Esophagus mucosa (tissue), 1 donor: Measurements from ENCODE around the gene HCRTR1. TPM values are rescaled to one million over a fixed set of nuclear protein-coding genes. Genes with fewer than 3 reads are reported as not detected.

Experiments
- ATAC-seq: fragments of 200-7000 bp; cut with Tn5 transposase; one replicate; pipeline ENCODE4 v1.9.1; 2020
- total RNA-seq: library from RNA; stranded (reverse); gene quantifications from one replicate; pipeline ENCODE4 v1.2.4, GENCODE V29; 2023
- donor health status: DM: yes; HTN: yes; CAD: no.

The HCRTR1 gene
- total RNA-seq, 1 donor from 2014 or later, result not detected

DNA sequence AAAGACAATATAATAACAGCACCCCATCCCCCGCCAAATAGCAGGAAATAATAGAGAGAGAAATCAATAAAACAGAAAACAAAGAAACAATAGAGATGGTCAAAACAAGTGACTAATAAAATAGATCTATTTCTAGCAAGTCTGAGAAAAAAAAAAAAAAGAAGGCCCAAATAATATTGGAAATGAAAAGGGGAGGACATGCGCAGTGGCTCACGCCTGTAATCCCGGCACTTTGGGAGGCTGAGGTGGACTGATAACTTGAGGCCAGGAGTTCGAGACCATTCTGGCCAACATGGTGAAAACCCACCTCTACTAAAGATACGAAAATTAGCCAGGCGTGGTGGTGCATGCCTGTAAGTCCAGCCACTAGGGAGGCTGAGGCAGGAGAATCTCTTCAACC, 18.5 kb upstream of the HCRTR1 start:
- ATAC-seq, result no peak

DNA sequence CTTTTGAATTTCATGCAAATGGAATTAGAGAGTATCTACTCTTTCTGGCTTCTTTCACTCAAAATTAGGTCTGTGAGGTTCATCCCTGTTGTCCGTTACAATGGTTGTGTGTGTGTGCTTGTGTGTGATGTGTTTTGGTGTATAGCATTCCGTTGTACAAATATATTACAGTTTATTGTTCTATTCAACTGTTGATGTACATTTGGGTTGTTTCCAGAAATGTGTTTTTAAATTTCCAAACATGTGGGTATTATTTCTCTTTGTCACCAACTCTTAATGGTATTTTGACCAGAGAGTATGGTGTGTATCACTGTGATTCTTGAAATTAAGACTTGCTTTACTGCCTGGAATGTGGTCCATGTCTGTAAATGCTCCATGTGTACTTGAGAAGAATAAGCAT, 16.8 kb upstream of the HCRTR1 start:
- no peak for ATAC-seq

GRCh38 chr1:31602081-31602480, 15.4 kb upstream of the HCRTR1 start:
- ATAC-seq, result no peak

DNA sequence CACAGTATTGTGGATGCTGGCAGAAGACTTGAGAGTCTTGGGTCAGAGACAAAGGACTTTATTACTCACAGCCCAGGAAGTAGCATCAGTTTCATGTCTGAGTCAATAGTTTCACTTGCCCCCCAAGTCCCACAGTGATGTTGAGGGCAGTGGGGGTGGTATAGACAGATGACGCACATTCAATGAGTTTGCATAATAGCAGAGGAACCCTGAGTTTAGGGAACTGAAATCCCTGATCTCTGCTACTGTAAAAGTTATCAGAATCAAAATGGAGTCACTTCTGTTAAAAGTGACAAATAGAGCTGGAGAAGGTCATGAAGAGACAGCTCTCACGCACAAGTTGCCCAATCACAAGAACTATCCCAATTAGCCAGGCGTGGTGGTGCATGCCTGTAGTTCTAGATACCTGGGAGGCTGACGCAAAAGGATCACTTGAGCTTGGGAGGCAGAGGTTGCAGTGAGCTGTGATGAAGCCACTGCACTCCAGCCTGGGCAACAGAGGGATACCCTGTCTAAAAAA, 11.5 kb upstream of the HCRTR1 start:
- ATAC-seq, result no peak

- no peak for ATAC-seq
Observed at GRCh38 chr1:31607360-31607759, 10.1 kb upstream of the HCRTR1 start.

- no peak for ATAC-seq
Observed at GRCh38 chr1:31609514-31610118, 7.9 kb upstream of the HCRTR1 start.

DNA sequence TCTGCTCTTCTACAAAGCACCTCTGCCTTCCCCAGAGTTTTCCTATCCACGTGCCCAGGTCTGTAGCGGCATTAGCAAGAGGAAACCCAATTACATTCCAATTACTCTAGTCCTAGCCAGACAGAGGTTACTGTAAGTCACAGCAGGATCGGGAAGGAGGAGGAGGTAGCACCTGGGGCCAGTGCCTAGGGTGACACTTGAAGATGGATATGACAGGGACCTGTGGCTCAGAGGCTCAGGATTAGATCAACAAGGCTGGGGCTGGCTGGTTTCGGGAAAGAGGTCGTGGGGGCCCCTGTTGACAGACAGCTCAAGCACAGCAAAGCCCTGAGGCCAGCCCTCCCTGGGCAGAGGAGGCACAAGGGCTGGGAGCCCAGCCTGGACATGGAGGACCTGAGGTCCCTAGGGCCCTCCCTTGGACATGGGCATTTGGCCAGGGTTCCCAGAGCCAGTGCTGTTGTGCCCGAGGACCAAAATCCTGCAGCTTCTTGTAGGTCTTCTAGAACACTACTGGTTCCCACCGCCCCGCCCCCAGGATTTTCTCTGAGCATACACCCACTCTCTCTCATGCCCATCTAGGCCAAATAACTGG, 3.0 kb upstream of the HCRTR1 start:
- no peak for ATAC-seq

DNA sequence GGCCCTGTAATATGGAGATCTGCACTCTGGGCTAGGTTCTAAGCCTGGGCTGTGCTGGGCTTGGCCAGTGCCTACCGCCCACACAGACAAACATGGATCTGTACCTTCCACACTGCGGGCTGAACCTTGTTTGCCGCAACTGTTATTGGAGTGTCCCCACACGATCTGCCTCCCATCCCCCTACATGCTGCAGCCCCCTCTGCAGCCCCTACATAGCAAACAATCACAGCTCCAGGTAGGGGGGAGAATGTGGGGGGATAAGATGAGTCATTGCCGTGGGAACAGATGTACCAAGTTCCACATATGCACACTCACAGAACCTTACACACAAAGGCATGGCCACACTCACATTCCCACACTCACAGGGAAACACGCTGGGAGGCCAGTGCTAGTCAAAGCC, 2.1 kb upstream of the HCRTR1 start:
- no peak for ATAC-seq

GRCh38 chr1:31615939-31616338, 1.6 kb upstream of the HCRTR1 start:
- ATAC-seq, result no peak

DNA sequence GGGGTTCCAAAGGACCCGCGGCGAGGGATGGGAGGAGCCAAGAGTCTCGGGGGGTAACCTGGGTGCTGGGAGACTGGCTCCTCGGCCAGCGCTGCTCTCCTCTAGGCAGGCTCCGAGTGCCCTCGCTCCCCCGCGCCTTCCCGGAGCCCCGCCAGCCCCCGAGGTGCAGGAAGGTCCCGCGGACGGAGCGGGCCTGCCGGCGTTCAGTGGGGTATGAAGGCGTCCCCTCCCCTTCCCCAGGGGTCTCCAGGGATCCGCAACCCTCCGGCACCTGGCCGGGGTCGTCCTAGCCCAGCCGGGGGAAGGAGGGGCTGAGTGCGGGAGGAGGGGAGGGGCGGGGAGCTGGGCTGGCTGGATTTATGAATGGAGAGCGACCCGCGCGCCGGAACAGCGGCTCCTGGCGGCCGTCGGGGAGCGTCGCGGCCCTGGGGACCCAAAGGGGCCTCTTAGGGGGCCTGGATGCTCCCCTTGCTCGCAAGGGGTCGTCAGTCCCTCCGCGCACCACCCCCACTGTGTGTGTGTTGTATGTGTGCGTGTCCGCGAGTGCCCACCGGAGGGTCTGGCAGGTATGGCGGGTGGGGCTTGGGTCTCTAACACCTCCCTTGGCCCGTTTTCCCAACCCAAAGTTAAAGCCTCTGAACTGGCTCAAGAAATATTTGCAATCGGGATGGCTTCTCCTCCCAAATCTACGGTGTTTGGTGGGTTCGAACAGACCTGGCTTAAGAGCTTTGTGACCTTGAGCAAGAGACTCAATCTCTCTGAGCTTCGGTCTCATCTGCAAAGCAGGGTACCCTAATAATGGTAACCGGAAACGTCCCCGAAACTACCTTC, 642 bp downstream of the HCRTR1 start:
- ATAC-seq, result peak; percentile 17

DNA sequence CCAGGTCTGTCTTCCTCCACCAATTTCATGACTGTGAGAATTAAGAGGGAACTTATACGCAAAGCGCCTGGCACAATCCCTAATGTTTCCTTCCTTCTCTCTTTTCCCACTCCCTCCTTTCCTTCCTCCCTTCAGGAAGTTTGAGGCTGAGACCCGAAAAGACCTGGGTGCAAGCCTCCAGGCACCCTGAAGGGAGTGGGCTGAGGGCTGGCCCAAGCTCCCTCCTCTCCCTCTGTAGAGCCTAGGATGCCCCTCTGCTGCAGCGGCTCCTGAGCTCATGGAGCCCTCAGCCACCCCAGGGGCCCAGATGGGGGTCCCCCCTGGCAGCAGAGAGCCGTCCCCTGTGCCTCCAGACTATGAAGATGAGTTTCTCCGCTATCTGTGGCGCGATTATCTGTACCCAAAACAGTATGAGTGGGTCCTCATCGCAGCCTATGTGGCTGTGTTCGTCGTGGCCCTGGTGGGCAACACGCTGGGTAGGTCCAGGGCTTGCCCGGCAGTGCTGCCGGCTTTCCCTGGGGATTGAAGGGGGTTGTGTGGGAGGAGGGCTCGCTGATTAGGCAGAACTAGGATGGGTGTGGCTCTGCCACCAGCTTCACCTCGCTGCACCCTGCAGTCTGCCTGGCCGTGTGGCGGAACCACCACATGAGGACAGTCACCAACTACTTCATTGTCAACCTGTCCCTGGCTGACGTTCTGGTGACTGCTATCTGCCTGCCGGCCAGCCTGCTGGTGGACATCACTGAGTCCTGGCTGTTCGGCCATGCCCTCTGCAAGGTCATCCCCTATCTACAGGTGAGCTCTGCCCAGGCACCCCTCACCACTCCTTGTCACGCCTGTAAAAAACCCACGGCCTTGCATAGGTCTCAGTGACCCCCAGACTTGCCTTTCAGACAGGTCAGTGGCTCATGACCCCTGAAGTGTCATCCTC, 1.7 kb downstream of the HCRTR1 start:
- ATAC-seq, result no peak

- ATAC-seq, result no peak
Observed at GRCh38 chr1:31620631-31621497, 3.4 kb downstream of the HCRTR1 start.

- no peak for ATAC-seq
Observed at GRCh38 chr1:31621498-31621820, 4.0 kb downstream of the HCRTR1 start.

DNA sequence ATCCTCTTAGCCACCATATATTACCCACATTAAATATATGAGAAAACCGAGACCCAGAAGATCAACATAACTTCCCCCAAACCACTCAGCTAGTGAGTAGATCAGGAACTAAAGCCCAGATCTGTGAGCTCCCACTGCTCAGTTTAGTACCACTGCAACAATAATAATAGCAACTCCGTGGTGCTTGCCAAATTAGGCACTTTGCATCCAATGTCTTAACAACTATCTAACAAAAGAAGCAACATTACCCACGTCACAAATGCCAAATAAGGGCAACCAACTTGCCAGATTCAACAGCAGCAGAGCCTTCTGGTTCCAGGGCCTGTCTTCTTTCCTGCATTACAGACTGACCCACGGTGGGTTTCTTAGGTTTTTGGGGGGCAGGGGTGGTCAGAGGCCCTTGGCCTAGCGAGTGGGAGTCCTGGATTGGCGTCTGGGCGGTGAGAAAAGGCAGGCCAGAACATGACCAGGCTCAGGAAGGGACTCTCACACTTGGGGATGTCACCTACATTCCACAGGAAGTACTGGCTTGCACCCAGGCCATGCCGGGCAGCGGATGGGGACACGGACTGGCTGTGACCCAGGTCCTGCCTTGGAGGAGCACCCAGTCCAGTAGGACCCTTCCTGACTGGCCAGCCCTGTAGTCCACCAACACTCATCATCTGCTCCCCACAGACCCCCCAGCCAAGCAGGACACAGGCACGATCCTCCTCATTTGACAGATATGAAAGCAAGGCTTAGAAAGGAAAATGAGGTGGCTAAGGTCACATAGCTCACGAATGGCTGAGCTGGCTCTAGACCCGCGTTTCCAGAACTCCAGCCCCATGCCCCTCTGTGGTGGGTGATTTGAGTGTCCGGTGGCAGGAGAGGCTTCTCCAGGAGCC, 4.6 kb downstream of the HCRTR1 start:
- no peak for ATAC-seq

DNA sequence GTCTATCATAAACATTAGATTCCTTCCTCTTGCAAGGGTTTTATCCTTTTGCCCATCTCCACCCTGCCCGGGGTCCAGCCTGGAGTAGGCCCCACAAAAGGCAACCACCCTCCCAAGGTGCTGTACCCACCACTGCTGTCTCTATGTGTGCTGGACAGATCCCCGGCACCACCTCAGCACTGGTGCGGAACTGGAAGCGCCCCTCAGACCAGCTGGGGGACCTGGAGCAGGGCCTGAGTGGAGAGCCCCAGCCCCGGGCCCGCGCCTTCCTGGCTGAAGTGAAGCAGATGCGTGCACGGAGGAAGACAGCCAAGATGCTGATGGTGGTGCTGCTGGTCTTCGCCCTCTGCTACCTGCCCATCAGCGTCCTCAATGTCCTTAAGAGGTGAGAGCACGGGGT, 5.9 kb downstream of the HCRTR1 start:
- ATAC-seq, result no peak

GRCh38 chr1:31624309-31624708, 6.8 kb downstream of the HCRTR1 start:
- no peak for ATAC-seq

GRCh38 chr1:31624731-31625514, 7.4 kb downstream of the HCRTR1 start:
- ATAC-seq, result peak; percentile 3

- ATAC-seq, result no peak
Observed at GRCh38 chr1:31625561-31626222, 8.2 kb downstream of the HCRTR1 start.
